IPS-15b (cell line): Measurements from ENCODE around the gene KCNMB1.
"Not testable (repeated sequence)": the region's sequence is repeated elsewhere in the genome, so short reads cannot be mapped to it uniquely, and the experiment has no call there.

ENCODE experiments used
- H3K27me3 ChIP-seq: one replicate; pipeline ENCODE4 v1.6.1; 2013; ENCODE audit warnings: low read length; ENCODE audit not compliant: control insufficient read depth, insufficient read depth
- H3K36me3 ChIP-seq: one replicate; pipeline ENCODE4 v1.6.1; 2013; ENCODE audit warnings: low read length; ENCODE audit not compliant: control insufficient read depth, insufficient read depth
- H3K4me1 ChIP-seq: one replicate; pipeline ENCODE4 v1.6.1; 2013; ENCODE audit warnings: mild to moderate bottlenecking, low read length; ENCODE audit not compliant: control insufficient read depth, insufficient read depth
- H3K4me3 ChIP-seq: one replicate; pipeline ENCODE4 v1.5.1; 2013; ENCODE audit warnings: low read depth, low read length
- H3K9ac ChIP-seq: one replicate; pipeline ENCODE4 v1.6.1; 2013; ENCODE audit warnings: low read depth, mild to moderate bottlenecking, low read length
- H3K9me3 ChIP-seq: one replicate; pipeline ENCODE4 v1.6.1; 2013; ENCODE audit warnings: mild to moderate bottlenecking, low read length; ENCODE audit not compliant: control insufficient read depth, insufficient read depth

Gene KCNMB1

DNA sequence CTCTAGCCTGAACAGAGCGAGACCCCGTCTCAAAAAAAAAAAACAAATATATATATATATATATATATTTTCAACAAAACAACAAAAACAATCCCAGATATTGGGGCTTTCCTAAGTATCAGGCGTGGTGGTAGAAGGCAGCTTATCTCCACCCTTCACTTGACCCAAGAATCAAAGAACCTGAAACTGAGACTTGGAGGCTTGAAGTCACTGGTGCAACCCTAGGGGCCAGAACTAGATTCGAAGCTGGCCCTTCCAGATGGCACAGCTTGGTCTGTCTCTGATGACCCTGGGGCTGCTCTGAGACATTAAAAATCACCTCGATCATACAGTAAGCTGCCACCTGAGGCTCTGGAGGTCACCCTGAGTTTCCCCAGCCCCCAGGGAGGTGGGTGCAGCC is 1.3 kb upstream of the KCNMB1 start:
- Histone ChIP-seq H3K4me1 (peaks cover 12% of the 10 kb centered on the region), H3K27me3 (no peaks in the 10 kb centered on the region), H3K9ac (no peak overlapping the region), H3K4me3 (no peak overlapping the region), H3K36me3 (no peaks in the 10 kb centered on the region), H3K9me3 (no peaks in the 10 kb centered on the region)

DNA sequence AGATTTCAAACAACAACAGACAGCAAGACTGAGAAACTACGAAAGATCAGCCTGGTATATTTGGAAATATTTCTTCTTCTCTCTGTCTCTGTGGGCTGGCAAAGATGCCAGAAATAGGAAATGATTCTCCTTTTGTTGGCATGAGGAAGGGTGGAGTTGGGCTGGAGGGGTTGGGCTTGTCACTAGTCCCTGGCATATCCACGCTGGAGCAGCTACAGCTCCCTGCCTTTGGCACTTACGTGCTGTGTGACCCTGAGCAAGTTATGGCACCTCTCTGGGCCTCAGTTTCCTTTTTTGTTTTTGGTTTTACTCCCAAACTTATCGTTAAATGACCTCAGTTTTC is 354 bp upstream of the KCNMB1 start:
- H3K4me1 ChIP-seq = peaks cover 11% of the 10 kb centered on the region
- H3K27me3 ChIP-seq = no peaks in the 10 kb centered on the region
- H3K9me3 ChIP-seq = no peaks in the 10 kb centered on the region
- H3K9ac ChIP-seq = no peak overlapping the region
- H3K4me3 ChIP-seq = no peak overlapping the region
- no peaks in the 10 kb centered on the region for H3K36me3 ChIP-seq

DNA sequence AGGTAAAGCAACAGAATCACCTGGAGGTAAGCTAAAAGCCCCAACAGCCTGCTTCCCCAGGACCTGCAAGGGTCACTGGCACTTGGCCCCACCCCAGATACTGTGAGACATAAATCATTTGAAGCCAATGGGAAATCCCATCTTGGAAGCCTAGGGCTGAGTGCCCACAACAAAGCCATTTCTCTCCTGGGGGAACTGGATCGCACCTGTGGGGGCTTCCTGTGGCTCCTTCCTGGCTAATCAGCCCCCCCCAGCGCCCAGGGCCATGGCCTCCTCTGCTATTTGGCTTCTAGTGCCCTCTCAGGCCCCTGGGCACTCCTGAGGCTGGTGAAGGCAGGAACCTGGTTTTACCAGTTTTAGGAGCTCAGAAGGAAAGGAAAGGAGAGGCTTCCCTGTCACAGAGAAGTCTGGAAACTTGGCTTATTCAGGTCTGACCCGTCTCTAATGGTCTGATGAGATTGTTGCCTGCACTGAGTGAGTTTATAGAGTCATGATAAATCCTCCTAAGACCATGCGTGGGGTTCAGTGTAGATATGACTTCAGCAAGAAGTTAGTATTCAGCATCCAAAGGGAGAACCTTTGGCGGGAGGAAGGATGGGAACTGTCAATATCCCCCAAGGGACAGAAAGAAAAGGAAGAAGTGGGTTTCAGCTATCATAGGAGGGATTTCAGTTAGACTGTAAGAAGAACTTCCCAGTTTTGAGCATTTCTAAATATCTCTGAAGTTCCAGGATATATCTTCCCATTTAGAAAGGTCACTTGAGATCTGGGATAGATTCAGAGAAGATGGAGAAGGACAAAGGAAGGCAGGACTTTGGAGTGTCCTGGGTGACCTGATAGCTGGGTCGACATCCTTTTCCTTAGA is 1.2 kb downstream of the KCNMB1 start:
- peaks cover 7% of the 10 kb centered on the region for H3K4me1 ChIP-seq
- H3K36me3 ChIP-seq = no peaks in the 10 kb centered on the region
- no peak overlapping the region for H3K4me3 ChIP-seq
- no peaks in the 10 kb centered on the region for H3K27me3 ChIP-seq
- H3K9me3 ChIP-seq = no peaks in the 10 kb centered on the region
- H3K9ac ChIP-seq = no peak overlapping the region

DNA sequence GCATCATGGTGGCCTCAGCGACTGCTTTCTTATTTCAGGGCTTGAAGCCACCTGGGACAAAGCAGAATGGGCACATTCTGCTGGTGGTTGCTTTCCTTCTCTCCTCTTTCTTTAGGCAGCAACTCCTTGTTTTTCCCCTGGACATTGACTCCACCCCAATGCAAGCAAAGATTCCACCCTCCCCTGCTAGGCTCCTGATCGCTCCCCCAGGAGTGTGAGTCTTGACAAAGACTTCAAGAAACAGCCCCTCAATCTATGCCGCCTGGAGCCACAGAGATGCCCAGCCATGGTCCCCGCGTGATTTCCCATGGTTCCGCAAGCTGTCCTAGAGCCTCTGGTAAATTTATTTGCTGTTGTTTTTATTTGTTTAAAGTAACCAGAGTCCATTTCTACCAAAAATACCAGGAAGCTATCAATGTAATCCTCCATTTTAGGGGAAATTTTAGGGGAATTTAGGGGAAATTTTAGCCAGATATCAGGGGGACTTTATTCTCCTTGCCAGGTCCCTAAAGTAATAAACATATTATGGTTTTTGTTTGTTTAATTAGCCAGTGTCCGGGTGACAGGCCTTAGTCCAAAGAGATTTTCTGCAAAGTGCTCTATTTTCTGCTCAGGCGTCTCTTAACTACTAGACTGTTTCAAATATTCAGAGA is 2.3 kb downstream of the KCNMB1 start:
- Histone ChIP-seq H3K4me1 (peaks cover 7% of the 10 kb centered on the region), H3K9ac (no peak overlapping the region), H3K9me3 (no peaks in the 10 kb centered on the region), H3K27me3 (no peaks in the 10 kb centered on the region), H3K4me3 (no peak overlapping the region), H3K36me3 (no peaks in the 10 kb centered on the region)

DNA sequence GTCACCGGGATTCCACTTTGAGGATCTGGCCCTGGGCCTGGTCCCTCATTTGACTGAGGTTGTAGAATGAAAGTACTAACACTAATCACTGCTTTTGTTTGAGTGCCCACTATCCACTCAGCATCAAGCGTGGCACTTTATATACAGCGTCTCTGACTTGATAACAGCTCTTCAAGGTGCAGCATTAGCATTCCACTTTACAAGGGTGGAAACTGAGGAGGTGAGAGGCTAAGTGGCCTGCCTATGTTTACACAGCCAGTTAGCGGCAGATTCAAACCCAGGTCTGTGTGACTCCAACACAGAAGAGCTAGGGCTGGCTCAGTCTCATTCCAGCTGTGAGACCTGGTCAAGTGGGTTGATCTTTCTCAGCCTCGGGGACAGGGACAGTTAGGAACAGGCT is 5.9 kb downstream of the KCNMB1 start:
- Histone ChIP-seq H3K9me3 (no peaks in the 10 kb centered on the region), H3K9ac (no peak overlapping the region), H3K4me1 (peaks cover 3% of the 10 kb centered on the region), H3K36me3 (no peaks in the 10 kb centered on the region), H3K27me3 (no peaks in the 10 kb centered on the region), H3K4me3 (no peak overlapping the region)

DNA sequence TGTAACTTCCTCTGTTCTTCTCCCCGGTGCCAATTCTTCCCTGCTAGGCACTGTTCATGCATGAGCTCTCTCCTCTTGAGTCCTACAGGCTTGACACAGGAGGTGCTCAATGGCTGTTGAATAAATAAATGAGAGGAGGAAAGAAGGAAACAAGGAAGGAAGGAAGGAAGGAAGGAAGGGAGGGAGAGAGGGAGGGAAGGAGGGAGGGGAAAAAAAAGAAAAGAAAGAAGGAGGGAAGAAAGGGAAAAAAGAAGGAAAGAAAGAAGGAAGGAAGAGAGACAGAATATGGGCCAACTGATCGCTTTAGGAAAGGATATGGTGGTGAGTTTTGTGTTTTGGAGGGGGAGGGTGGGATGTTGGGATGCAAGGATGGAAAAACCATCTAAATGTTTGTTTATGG is 6.4 kb downstream of the KCNMB1 start:
- Histone ChIP-seq H3K4me1 (peaks cover 3% of the 10 kb centered on the region), H3K27me3 (no peaks in the 10 kb centered on the region), H3K9me3 (no peaks in the 10 kb centered on the region), H3K9ac (no peak overlapping the region), H3K36me3 (no peaks in the 10 kb centered on the region), H3K4me3 (no peak overlapping the region)

GRCh38 chr5:170380361-170380951 is 8.7 kb downstream of the KCNMB1 start:
- Histone ChIP-seq H3K9ac (no peak overlapping the region), H3K4me1 (no peaks in the 10 kb centered on the region), H3K9me3 (no peaks in the 10 kb centered on the region), H3K36me3 (no peaks in the 10 kb centered on the region), H3K27me3 (no peaks in the 10 kb centered on the region), H3K4me3 (no peak overlapping the region)

DNA sequence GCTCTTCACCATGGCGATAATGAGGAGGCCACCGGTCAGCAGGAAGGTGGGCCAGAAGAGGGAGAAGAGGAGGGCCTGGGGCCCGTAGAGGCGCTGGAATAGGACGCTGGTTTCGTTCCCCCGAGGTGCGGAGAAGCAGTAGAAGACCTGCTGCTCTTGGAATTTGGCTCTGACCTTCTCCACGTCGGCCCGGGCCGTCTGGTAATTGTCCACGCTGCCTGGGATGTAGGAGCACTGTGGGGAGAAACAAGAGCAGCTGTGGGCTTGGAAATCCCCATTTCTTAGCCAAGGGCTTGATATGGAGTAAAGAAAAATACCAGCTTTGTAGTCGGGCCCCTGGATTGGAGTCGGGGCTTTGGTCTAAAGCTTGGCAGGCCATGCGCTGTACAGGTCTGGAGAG is 10.4 kb downstream of the KCNMB1 start:
- Histone ChIP-seq H3K4me1 (no peaks in the 10 kb centered on the region), H3K4me3 (no peak overlapping the region), H3K36me3 (no peaks in the 10 kb centered on the region)

DNA sequence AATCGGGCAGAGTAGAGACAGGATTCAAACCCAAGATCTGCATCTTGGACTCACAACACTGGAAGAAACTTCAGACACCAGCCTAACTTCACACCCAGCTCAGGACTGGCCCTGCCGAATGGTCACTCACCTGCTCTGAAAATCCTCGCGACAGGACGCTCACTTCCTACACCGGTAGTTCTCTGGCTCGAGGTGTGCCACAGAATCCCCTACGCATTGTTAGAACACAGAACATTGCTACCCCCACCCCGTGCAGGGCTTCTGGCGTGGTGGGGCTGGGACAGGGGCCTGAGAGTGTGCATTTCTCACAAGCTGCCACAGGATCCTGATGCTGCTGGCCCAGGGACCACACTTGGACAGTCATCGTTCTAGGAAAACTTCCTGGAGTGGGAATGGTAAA is 12.1 kb downstream of the KCNMB1 start:
- H3K27me3 ChIP-seq = no peaks in the 10 kb centered on the region
- no peaks in the 10 kb centered on the region for H3K36me3 ChIP-seq
- no peaks in the 10 kb centered on the region for H3K9me3 ChIP-seq
- H3K4me3 ChIP-seq = no peak overlapping the region
- no peak overlapping the region for H3K9ac ChIP-seq
- no peaks in the 10 kb centered on the region for H3K4me1 ChIP-seq

More for the DNA sequence above, 10.4 kb downstream of the KCNMB1 start:
- H3K9ac ChIP-seq = no peak overlapping the region
- H3K9me3 ChIP-seq = no peaks in the 10 kb centered on the region
- H3K27me3 ChIP-seq = no peaks in the 10 kb centered on the region

GRCh38 chr5:170376526-170376925 is 12.6 kb downstream of the KCNMB1 start:
- H3K27me3 ChIP-seq, H3K4me1 ChIP-seq, H3K4me3 ChIP-seq, H3K9ac ChIP-seq, H3K9me3 ChIP-seq, H3K36me3 ChIP-seq: not testable (repeated sequence)

DNA sequence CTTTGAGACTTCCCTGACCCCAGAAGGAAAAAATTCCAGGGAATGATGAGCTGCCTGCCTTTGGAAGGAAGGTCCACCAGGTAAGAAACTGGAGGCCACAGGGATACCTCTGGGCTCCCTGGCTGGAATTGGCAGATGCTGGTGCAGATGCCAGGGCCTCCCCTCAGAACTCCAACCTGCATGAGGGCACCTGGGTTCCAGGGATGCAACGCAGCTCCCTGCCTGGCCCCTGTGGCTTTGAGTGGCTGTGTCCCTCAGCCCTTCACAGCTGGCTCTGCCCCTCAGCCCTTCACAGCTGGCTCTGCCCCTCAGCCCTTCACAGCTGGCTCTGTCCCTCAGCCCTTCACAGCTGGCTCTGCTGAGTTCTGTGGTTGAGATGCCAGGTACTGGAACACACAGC is 13.9 kb downstream of the KCNMB1 start:
- no peaks in the 10 kb centered on the region for H3K27me3 ChIP-seq
- no peak overlapping the region for H3K9ac ChIP-seq
- H3K4me1 ChIP-seq = no peaks in the 10 kb centered on the region
- H3K36me3 ChIP-seq = no peaks in the 10 kb centered on the region
- no peak overlapping the region for H3K4me3 ChIP-seq
- H3K9me3 ChIP-seq = no peaks in the 10 kb centered on the region

DNA sequence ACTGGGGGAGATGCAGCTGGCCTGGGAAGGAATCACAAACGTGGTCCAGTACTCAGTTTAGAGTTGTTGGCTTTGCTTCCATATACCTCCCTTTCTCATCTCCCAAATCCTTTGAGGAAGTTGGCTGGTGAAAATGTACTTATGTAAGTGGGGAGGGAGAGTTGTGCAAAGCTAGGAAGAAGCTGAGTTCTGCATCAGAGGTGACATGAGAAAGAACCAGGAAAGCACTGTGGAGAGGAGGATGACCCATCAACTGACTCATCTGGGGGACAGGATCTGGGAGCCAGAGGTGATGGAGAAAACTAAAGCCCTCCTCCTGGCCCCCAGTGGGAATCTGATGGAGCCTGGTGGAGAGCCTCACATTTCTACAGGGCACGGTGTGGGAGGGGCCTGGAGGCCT is 16.2 kb downstream of the KCNMB1 start:
- Histone ChIP-seq H3K4me1 (no peaks in the 10 kb centered on the region), H3K9me3 (no peaks in the 10 kb centered on the region), H3K4me3 (no peak overlapping the region), H3K27me3 (no peaks in the 10 kb centered on the region), H3K9ac (no peak overlapping the region), H3K36me3 (no peaks in the 10 kb centered on the region)
